ENCODE measurements around the gene C1QTNF1. TPM values are rescaled to one million over a fixed set of nuclear protein-coding genes. Genes with fewer than 3 reads are reported as not detected.
A peak's percentile ranks its signal among the peaks of the same experiment; 100 is the strongest.

Gene C1QTNF1
- total RNA-seq, 4 donors from 2014 or later, result 67.1 to 147 (median 90.0) TPM

GRCh38 chr17:79010304-79010646 is 13.7 kb upstream of the C1QTNF1 start:
- Histone ChIP-seq H3K4me1 (peaks cover 0 to 44% (median 23%) of the 10 kb centered on the region in 4 donors), H3K27me3 (no peaks in the 10 kb centered on the region), H3K36me3 (peaks cover 0 to 3% (median 0%) of the 10 kb centered on the region in 3 donors), H3K4me3 (peak overlapping the region; percentile 57 to 98 (median 69)), H3K27ac (peak overlapping the region in 3 of 4 donors; percentile 86 to 91 (median 87)), H3K9me3 (no peaks in the 10 kb centered on the region)
- TF ChIP-seq CTCF (IDR thresholded peaks at IDR 0.05), result no peak
- TF ChIP-seq POLR2A (IDR thresholded peaks at IDR 0.05), result no peak
- 67 to 69% methylated on average over 6 to 7 of the region's 7 CpGs for WGBS, 2 donors
- no peak for DNase-seq (ENCODE audit: low spot score in 2 of 2)

- TF ChIP-seq CTCF (IDR thresholded peaks at IDR 0.05) (no peak), POLR2A (IDR thresholded peaks at IDR 0.05) (no peak), EP300 (IDR thresholded peaks at IDR 0.05) (no peak)
- H3K4me3 ChIP-seq, result no peak overlapping the region
- peaks cover 0 to 3% (median 0%) of the 10 kb centered on the region in 3 donors for H3K36me3 ChIP-seq
- no peaks in the 10 kb centered on the region for H3K27me3 ChIP-seq
- H3K27ac ChIP-seq, result no peak overlapping the region
- peaks cover 0 to 30% (median 20%) of the 10 kb centered on the region in 4 donors for H3K4me1 ChIP-seq
- no peaks in the 10 kb centered on the region for H3K9me3 ChIP-seq
- WGBS, 2 donors, result 77 to 91% methylated on average over 5 of the region's 5 CpGs
- no peak for DNase-seq (ENCODE audit: low spot score in 2 of 2)
Observed at GRCh38 chr17:79011451-79012147, 12.4 kb upstream of the C1QTNF1 start.

- WGBS, 2 donors, result 73 to 75% methylated on average over 6 of the region's 6 CpGs
- Histone ChIP-seq H3K27ac (no peak overlapping the region), H3K4me1 (peaks cover 0 to 20% (median 15%) of the 10 kb centered on the region in 4 donors), H3K9me3 (no peaks in the 10 kb centered on the region), H3K36me3 (peaks cover 0 to 3% (median 0%) of the 10 kb centered on the region in 3 donors), H3K4me3 (no peak overlapping the region), H3K27me3 (no peaks in the 10 kb centered on the region)
- no peak for TF ChIP-seq EP300 (IDR thresholded peaks at IDR 0.05)
- TF ChIP-seq CTCF (IDR thresholded peaks at IDR 0.05), result no peak
- no peak for TF ChIP-seq POLR2A (IDR thresholded peaks at IDR 0.05)
- DNase-seq (ENCODE audit: low spot score in 2 of 2), result no peak
Observed at GRCh38 chr17:79012563-79013134, 11.3 kb upstream of the C1QTNF1 start.

GRCh38 chr17:79014158-79014758 is 9.7 kb upstream of the C1QTNF1 start:
- Histone ChIP-seq H3K4me3 (no peak overlapping the region), H3K36me3 (no peaks in the 10 kb centered on the region), H3K27ac (no peak overlapping the region), H3K9me3 (no peaks in the 10 kb centered on the region), H3K27me3 (no peaks in the 10 kb centered on the region), H3K4me1 (peaks cover 0 to 8% (median 2%) of the 10 kb centered on the region in 4 donors)
- WGBS, 2 donors, result 66 to 89% methylated on average over 2 of the region's 2 CpGs
- DNase-seq (ENCODE audit: low spot score in 2 of 2), result no peak
- no peak for TF ChIP-seq POLR2A (IDR thresholded peaks at IDR 0.05)
- no peak for TF ChIP-seq CTCF (IDR thresholded peaks at IDR 0.05)
- no peak for TF ChIP-seq EP300 (IDR thresholded peaks at IDR 0.05)
